ENCODE data around the gene AHSP. TPM values are rescaled to one million over a fixed set of nuclear protein-coding genes. Genes with fewer than 3 reads are reported as not detected.
A peak's percentile ranks its signal among the peaks of the same experiment; 100 is the strongest.

The AHSP gene
- total RNA-seq, 2 experiments from 2014 or later, result not detected

DNA sequence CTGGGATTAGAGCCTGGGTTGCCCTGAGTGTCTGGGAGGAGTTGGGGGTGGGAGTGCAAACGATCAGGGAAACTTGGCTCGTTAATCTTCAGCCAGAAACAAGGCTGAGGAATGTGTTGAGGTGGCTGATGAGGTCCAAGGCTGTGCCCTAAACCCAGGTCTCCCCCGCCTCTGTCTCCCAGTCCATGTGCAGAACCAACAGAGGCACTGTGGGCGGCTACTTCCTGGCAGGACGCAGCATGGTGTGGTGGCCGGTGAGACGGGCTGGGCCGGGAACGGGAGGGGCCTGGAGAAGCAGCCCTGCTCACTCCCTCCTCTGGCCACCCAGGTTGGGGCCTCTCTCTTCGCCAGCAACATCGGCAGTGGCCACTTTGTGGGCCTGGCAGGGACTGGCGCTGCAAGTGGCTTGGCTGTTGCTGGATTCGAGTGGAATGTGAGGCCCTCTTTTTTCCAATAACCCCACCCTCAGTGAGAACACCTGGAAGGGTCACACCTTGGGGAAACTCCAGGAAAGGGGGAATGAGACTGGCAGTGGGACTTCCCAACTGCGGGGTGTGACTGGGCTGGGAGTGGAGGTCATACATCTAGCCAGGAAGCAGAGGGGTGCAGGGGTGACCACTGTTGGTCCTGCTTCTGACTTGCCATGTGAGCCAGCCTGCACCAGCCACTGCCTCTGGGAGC, 43.1 kb upstream of the AHSP start:
- Mint-ChIP-seq H3K27me3 (no peaks in the 10 kb centered on the region), H3K36me3 (ENCODE audit: low read depth) (no peaks in the 10 kb centered on the region), H3K9me3 (no peaks in the 10 kb centered on the region), H3K27ac (no peak overlapping the region), H3K4me3 (no peak overlapping the region), H3K4me1 (ENCODE audit: low read depth) (peaks cover 3% of the 10 kb centered on the region)
- ATAC-seq (no peak), DNase-seq (no peak)
- intact Hi-C loops (cut with micrococcal nuclease), result no loop called here
- POLR2A ChIA-PET, result interaction anchor here (0.7 to 1.5 kb wide), 3 partner anchors 8 to 23 kb away, joined by 3 to 5 read pairs (median 5); no protein-coding TSS in a partner anchor
- CTCF ChIA-PET, result no interaction called here
- TF ChIP-seq, protein P1, sequence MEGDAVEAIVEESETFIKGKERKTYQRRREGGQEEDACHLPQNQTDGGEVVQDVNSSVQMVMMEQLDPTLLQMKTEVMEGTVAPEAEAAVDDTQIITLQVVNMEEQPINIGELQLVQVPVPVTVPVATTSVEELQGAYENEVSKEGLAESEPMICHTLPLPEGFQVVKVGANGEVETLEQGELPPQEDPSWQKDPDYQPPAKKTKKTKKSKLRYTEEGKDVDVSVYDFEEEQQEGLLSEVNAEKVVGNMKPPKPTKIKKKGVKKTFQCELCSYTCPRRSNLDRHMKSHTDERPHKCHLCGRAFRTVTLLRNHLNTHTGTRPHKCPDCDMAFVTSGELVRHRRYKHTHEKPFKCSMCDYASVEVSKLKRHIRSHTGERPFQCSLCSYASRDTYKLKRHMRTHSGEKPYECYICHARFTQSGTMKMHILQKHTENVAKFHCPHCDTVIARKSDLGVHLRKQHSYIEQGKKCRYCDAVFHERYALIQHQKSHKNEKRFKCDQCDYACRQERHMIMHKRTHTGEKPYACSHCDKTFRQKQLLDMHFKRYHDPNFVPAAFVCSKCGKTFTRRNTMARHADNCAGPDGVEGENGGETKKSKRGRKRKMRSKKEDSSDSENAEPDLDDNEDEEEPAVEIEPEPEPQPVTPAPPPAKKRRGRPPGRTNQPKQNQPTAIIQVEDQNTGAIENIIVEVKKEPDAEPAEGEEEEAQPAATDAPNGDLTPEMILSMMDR (IDR thresholded peaks at IDR 0.05), result no peak

DNA sequence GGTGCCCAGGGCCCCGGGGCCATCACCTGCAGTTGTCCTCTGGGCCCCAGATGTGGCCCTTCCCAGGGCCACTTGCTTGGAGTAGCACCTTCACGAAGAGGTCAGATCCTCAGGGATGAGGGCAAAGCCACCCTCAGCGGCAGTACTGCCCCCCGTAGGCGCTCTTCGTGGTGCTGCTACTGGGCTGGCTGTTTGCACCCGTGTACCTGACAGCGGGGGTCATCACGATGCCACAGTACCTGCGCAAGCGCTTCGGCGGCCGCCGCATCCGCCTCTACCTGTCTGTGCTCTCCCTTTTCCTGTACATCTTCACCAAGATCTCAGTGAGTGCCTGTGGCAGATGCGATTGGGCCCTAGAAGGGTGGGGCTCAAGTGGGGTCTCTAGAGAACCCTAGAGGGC, 42.1 kb upstream of the AHSP start:
- no peaks in the 10 kb centered on the region for H3K36me3 Mint-ChIP-seq (ENCODE audit: low read depth)
- intact Hi-C loops (cut with micrococcal nuclease), result no loop called here
- no peak for ATAC-seq
- no peak overlapping the region for H3K4me3 Mint-ChIP-seq
- H3K4me1 Mint-ChIP-seq (ENCODE audit: low read depth), result peaks cover 3% of the 10 kb centered on the region
- H3K27me3 Mint-ChIP-seq, result no peaks in the 10 kb centered on the region
- TF ChIP-seq, protein P1 (IDR thresholded peaks at IDR 0.05), result no peak
- no peaks in the 10 kb centered on the region for H3K9me3 Mint-ChIP-seq
- no peak overlapping the region for H3K27ac Mint-ChIP-seq
- POLR2A ChIA-PET, result interaction anchor here (1.1 to 1.5 kb wide), 2 partner anchors 9 to 22 kb away, joined by 3 to 5 read pairs; no protein-coding TSS in a partner anchor
- CTCF ChIA-PET, result no interaction called here
- DNase-seq, result no peak

DNA sequence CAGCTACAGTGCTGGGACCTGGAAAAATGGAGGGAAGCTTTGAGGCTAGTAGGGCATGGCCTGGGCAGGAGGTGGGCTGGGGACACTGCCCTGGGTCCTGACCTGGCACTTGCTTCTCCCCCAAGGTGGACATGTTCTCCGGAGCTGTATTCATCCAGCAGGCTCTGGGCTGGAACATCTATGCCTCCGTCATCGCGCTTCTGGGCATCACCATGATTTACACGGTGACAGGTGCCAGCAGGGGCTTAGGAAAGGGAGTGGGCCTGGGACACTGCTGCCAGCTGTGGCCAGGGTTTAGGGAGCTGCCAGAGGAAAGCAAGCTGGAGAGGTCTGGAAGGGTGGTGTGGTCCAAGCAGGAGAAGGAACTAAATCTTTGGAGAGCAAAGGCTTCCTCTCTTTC, 41.7 kb upstream of the AHSP start:
- intact Hi-C loops (cut with micrococcal nuclease), result no loop called here
- Mint-ChIP-seq H3K36me3 (ENCODE audit: low read depth) (no peaks in the 10 kb centered on the region), H3K4me3 (no peak overlapping the region), H3K27ac (no peak overlapping the region), H3K4me1 (ENCODE audit: low read depth) (peaks cover 3% of the 10 kb centered on the region), H3K27me3 (no peaks in the 10 kb centered on the region), H3K9me3 (no peaks in the 10 kb centered on the region)
- TF ChIP-seq, protein P1 (IDR thresholded peaks at IDR 0.05), result no peak
- CTCF ChIA-PET, result no interaction called here
- ATAC-seq, result no peak
- POLR2A ChIA-PET, result interaction anchor here (1.5 kb wide), 1 partner anchor 9 kb away, joined by 5 read pairs; no protein-coding TSS in a partner anchor
- no peak for DNase-seq

DNA sequence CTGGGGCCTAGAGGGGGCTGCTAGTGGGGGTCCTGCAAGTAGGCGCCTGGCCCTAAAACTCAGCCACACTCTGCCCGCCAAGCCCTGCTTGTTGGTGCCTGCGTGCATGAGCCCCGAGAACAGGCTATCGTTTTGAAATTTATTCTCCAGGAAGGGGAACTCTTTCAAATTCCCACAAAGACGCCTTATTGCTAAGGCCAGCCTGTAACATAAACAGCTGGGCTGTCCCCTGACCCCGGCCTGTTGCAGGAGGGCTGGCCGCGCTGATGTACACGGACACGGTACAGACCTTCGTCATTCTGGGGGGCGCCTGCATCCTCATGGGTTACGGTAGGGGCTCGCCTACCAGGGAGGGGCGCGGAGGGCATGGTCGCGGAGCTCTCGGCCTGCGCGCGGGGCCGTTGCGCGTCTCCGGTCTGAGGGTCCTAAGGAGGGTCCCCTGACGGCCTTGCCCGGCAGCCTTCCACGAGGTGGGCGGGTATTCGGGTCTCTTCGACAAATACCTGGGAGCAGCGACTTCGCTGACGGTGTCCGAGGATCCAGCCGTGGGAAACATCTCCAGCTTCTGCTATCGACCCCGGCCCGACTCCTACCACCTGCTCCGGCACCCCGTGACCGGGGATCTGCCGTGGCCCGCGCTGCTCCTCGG, 40.5 kb upstream of the AHSP start:
- Mint-ChIP-seq H3K4me1 (ENCODE audit: low read depth) (peaks cover 3% of the 10 kb centered on the region), H3K4me3 (peak overlapping the region; percentile 79), H3K36me3 (ENCODE audit: low read depth) (peaks cover 3% of the 10 kb centered on the region), H3K27ac (no peak overlapping the region), H3K27me3 (no peaks in the 10 kb centered on the region), H3K9me3 (no peaks in the 10 kb centered on the region)
- intact Hi-C loops (cut with micrococcal nuclease), result no loop called here
- ChIA-PET POLR2A (interaction anchor here (0.5 to 2.2 kb wide), 5 partner anchors 11 to 461 kb away, joined by 3 to 16 read pairs (median 6); a partner anchor contains a TSS), CTCF (interaction anchor here (0.8 to 1.4 kb wide), 2 partner anchors 9 to 12 kb away, joined by 3 to 5 read pairs; no protein-coding TSS in a partner anchor)
- ATAC-seq (no peak), DNase-seq (no peak)
- TF ChIP-seq, protein P1 (IDR thresholded peaks at IDR 0.05), result no peak
